HFF-Myc (cell line): ENCODE results near the gene SLC25A24.
"Not testable (repeated sequence)": the region's sequence is repeated elsewhere in the genome, so short reads cannot be mapped to it uniquely, and the experiment has no call there.

Experiments
- DNase-seq: peaks from one replicate; pipeline ENCODE4 v3.0.0-alpha.2; 2011; ENCODE audit warnings: low read depth; ENCODE audit errors: extremely low read depth
- H3K4me3 ChIP-seq: replicated peaks from 2 replicates; pipeline ENCODE4 v1.5.1; 2011; ENCODE audit warnings: low read depth, mild to moderate bottlenecking, control low read depth, low read length
- CTCF ChIP-seq: IDR thresholded peaks from 2 replicates; pipeline ENCODE4 v1.5.1; 2012; ENCODE audit warnings: mild to moderate bottlenecking, low read depth, low read length, control low read depth; ENCODE audit errors: missing control alignments

The SLC25A24 gene

GRCh38 chr1:108188801-108189200 is 11.3 kb downstream of the SLC25A24 start:
- H3K4me3 ChIP-seq, result no peak overlapping the region
- no peak for DNase-seq
- TF ChIP-seq CTCF, result no peak

GRCh38 chr1:108182959-108183700 is 17.0 kb downstream of the SLC25A24 start:
- H3K4me3 ChIP-seq, result no peak overlapping the region
- no peak for DNase-seq
- TF ChIP-seq CTCF, result no peak

GRCh38 chr1:108179018-108179417 is 21.1 kb downstream of the SLC25A24 start:
- no peak for TF ChIP-seq CTCF
- no peak for DNase-seq
- no peak overlapping the region for H3K4me3 ChIP-seq

- DNase-seq, result not testable (repeated sequence)
Measured at GRCh38 chr1:108162409-108162808, 37.7 kb downstream of the SLC25A24 start.

GRCh38 chr1:108159951-108160350 is 40.2 kb downstream of the SLC25A24 start:
- not testable (repeated sequence) for H3K4me3 ChIP-seq, DNase-seq

More at GRCh38 chr1:108162409-108162808, 37.7 kb downstream of the SLC25A24 start:
- not testable (repeated sequence) for H3K4me3 ChIP-seq

GRCh38 chr1:108158893-108159453 is 41.2 kb downstream of the SLC25A24 start:
- no peak for DNase-seq
- TF ChIP-seq CTCF, result no peak
- H3K4me3 ChIP-seq, result no peak overlapping the region

- no peak for DNase-seq
- H3K4me3 ChIP-seq, result no peak overlapping the region
- TF ChIP-seq CTCF, result no peak
Measured at GRCh38 chr1:108154314-108154713, 45.8 kb downstream of the SLC25A24 start.

- TF ChIP-seq CTCF, result no peak
Measured at GRCh38 chr1:108152782-108153222, 47.3 kb downstream of the SLC25A24 start.

More at GRCh38 chr1:108152782-108153222, 47.3 kb downstream of the SLC25A24 start:
- DNase-seq, result no peak
- H3K4me3 ChIP-seq, result no peak overlapping the region
